NCI-H2171 (cell line): ENCODE data around the gene ATP6V0A4.
"Not testable (repeated sequence)": the region's sequence is repeated elsewhere in the genome, so short reads cannot be mapped to it uniquely, and the experiment has no call there.

Experiments used
- DNase-seq: peaks from one replicate; lab custom pipeline; 2025; lab: John Stamatoyannopoulos, UW

The ATP6V0A4 gene

DNA sequence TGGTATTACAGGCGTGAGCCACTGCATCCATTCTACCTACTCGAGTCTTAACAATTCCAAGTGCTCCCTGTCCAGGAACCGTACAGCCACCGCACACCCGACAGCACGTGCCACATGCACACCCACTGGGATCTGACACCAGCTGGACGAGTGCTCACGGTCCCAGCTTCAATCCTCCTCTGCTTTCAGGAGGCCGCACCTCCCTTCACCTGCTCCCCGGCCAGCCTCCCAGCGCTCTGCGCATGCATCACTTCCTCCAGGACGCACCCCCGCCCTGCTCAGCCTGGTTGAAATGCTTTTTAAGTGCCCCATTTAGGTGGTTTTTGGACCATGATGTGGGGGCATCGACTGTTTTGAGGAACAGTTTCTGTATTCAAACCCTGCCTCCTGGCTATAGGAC lies 47.5 kb downstream of the ATP6V0A4 start:
- no peak for DNase-seq

DNA sequence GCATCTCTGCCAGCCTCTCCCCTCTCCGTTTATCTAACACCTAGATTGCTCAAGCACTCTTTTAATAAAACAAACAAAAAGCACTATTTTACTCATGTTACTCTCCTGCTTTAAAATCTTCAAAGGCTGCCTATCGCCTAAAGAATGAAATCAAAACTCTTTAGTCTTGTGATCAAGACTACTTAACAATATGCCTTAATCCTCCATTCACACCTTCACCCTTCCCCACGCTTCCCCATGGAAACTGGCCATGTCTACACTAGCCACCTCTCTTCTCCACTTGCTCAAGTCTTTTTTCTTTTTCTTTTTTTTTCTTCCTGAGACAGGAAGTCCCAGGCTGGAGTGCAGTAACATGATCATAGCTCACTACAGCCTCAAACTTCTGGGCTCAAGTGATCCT lies 48.0 kb downstream of the ATP6V0A4 start:
- DNase-seq = no peak

DNA sequence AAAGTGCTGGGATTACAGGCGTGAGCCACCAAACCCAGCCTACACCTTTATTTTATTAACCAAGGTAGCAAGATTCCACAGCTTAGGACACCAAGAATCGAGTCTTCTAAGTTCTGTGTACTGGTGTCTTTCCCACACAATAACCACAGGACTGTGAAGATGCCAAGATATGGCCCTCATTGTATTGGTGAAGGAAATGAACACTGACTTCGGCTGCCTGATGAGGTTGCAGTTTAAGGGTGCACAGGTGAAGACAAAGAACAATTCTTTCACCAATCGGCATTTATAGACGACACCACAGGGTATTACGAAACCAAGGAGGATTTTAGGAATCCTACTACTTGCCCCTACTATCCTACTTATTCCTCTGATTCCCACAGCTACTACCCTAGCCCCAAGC lies 49.3 kb downstream of the ATP6V0A4 start:
- DNase-seq = no peak

DNA sequence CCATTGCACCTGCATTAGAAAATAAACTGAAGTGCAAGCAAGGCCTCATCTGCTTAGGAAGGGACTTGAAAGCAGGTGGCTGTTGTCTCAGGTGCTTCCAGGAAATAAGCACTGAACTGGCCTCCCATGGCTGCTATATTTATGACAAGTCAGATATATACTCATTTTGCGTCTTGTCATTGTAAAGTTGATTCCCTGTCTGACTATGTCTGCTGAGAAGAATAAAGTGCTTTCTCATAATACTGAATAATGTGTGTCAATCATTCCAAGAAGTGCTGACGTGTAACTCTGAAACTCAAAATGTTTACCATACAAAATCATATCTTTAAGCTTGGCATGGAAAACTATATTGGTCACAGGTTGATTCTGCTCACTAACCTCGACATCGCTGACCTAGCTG lies 51.9 kb downstream of the ATP6V0A4 start:
- DNase-seq = no peak

DNA sequence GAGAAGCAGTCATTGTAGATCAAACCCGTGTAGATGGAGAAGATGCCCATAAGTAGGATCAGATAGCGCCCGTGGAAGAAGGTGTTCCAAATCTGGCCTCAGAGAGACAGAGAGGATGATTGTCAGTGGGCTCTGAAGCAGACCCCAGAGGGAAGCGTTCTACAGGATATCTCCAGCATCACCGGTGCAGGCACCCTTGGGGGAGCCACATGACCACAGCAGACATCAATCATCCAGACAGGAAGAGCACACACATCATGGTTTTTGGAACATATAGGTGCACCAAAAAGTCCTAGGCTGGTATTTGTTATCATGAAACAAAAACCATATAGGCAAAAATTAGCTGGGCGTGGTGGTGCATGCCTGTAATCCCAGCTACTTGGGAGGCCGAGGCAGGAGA lies 52.8 kb downstream of the ATP6V0A4 start:
- DNase-seq = no peak

DNA sequence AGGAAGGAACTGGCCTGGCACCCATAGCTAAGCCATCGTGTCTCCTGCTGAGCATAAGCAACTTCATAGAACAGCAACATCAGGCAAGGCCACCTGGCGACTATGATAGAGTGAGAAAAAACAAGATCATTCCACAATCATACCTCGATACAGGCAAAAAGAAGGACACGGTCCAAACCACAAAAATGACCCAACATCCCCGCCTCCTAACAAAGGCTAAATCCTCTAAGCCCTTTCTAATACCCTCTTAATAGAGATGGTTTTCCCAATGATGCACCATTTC lies 56.6 kb downstream of the ATP6V0A4 start:
- DNase-seq = no peak

DNA sequence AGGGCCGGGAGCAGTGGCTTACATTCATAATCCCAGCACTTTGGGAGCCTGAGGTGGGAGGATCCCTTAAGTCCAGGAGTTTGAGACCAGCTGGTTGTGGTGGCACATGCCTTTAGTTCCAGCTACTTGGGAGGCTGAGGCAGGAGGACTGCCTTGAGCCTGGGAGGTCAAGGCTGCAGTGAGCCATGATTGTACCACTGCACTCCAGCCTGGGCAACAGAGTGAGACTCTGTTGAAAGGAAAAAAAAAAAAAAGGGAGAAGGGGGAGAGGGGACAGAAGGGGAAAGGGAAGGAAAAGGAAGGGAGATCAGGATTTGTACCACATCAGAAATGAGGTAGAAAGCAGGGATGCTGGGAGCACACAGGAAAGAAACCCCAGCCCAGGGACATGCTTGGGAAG lies 58.1 kb downstream of the ATP6V0A4 start:
- DNase-seq = no peak

DNA sequence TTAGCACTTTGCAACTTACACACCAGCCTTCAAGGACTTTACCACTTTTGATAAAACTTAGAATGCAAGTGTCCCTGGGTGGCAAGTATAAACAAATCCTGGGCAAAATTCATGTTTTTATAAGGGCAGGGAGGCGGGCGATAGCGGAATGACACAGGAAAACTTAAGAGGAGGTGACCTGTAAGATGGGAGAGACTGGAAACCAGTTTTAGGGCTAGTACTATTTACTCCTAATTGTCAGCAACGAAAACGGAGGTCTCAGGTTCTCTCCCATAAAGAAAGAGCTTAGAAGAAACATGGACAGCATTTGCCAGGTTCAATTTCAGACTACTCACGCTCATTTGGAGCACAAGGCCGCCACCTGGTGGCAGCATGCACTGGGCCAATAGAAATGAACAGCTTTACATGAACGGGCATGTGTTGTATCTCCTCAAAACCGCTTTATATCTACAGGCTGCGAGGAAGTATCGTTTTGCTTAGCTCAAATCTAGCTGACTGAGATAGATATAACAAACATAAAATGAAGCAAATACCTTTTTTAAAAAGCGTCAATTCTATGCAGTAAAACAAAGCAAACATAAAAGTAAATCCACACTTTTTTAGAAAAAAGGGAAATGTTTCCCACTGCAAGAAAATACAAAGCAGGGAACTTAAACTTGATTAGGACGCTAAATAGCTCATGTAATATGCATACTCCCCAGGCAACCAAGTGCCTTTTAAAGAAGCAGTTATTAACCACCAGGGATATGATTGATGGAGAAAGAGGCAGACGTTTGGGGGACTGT lies 59.3 kb downstream of the ATP6V0A4 start:
- DNase-seq = peak; percentile 49

DNA sequence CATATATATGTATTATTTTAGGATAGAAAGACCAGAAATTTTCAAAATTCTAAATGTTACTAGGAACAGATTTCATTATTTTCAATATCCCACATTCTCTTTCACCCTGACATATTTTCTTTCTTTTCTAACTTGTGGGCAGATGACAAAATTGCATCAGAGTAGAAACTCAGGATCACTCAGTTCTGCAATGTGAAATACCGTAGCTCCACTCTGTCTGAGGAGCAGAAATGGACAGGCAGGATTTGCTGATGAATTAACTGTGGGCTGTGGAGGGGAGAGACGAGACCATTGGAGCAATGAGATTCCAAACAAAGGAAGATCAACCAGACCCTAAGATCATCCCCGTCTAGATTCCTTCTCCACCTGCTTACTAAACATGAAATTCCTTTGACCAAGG lies 59.9 kb downstream of the ATP6V0A4 start:
- no peak for DNase-seq

DNA sequence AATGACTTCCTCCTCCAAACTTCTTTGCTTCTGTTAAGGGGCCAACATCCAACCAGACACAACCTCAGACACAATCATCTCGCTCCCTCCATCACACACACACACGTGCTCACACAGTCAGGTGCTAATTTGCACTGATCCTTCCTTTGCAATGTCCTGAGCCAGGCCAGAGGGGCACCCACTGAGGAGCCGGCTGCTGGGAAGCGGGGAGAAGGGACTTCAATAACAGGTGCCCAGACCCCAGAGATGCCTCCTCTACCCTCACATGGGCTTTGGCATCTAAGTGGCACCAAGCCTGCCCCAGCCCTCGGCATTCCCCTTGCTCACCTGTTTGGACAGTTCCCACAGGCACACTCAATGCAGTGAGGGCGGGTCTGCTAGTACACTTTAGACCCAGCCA lies 62.6 kb downstream of the ATP6V0A4 start:
- no peak for DNase-seq

DNA sequence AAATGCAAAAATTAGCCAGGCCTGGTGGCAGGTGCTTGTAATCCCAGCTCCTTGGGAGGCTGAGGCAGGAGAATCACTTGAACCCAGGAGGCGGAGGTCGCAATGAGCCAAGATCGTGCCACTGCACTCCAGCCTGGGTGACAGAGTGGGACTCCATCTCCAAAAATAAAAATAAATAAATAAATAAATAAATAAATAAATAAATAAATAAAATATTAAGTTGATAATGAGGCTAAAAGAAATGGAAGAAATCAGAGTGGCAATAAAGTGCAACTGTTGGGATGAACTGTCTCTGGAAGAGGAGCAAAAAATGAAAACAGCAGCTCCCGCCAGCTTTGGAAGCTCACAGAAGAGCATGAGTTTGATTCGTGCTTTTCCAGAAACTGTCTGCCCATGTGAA lies 66.3 kb downstream of the ATP6V0A4 start:
- not testable (repeated sequence) for DNase-seq

DNA sequence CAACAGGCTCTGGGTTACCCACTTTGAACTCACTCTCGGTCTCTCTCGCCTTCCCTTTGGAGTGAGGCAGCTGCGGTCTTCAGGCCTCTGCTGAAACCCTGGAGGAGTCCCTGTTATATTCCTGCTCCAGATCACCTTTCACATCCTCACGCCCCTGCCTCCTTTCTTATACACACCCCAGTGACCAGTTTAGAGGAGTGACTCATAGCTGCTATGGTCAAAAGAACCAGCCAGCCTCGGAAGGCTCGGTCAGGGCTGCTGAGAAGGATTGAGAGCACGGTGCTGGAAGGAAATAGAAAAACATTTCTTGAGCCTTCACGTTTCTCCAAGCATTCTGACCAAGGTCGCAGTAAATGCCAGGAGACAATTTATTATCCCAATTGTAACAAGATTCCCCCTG lies 68.6 kb downstream of the ATP6V0A4 start:
- no peak for DNase-seq

DNA sequence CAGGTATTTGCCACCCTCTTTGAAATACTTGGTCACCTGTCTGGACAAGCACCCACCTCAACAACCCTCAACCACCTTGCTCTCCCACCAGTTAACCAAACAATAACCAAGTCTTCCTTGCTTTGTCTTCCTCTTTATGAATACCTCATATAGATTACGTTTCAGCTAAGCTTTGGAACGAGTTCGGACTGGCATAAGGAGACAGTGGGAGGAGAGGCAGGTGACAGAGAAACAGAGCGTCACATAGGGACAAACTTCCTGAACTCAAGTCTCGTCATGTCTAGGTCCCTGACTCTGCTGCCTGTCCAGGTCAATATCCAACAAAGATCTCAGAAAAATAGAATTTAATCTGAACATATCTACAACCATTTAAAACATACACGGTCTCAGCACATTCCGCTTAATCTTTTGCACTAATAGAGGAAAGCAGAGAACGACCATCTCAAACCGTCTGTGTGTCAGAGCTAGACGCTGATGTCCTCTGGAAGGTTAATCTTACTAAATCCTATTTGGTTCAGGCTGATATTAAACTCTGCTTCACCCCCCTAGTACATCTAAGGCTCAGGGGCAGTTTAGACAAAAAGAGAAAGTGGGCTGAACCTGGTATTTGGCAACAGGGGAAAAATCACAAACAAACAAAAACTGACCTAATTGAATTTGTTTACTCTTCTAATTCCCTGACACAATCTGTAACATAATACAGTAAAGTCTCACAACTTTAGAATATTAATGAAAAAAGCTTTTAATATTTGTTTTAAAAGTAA lies 70.5 kb downstream of the ATP6V0A4 start:
- DNase-seq = no peak

DNA sequence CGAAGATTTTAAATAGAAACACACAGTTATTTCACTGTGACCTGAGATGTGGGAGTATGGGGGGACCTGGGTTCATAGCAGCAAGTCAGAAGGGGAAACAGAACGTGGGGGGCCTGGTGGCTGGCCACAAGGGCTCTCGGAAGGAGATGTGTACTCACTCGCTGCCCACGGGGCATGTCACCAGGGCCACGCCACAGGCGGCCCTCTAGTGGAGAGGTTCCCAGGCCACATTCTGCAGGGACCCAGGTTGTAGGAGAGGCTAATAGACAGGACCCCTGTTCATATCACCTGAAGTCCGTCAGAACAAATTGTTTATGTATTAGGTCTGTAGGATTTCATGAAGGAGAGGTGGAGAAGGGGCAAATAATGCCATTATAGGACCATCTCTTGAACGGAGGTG lies 71.7 kb downstream of the ATP6V0A4 start:
- no peak for DNase-seq

DNA sequence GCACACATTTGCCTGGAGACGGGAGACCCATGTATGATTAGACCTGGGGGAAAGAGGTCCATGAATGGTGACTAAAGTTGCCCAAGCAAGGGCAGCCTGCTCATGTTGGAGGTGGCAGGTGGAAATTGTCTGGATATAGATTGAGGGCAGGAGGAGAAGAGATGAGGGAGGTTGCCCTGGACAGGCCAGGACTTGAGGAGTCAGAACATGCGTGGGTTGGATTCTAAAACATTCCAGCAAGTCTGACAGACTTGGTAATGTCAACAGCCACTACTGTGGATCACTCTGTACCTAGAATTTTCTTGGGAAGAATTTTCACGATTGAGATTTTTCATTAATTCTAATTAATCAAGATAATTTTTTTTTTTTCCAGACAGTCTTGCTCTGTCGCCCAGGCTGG lies 77.7 kb downstream of the ATP6V0A4 start:
- no peak for DNase-seq

DNA sequence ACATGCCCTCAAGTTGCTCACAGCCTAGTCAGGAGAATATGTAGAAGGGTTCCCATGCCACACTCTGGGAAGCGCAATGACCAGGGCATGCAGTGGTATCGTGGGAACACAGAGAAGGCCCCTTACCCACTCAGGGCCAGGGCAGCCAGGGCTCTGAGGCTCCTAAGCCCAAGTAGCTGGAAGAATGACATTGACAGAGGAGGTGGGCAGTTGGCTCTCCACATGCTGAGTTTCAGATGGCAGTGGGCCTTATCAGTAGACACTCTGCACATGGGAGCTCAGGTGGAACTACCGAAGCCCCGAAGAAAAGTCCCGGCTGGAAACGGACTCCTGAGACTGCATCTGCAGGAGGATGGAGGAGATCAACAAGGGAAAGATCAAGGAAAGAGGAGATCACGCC lies 81.1 kb downstream of the ATP6V0A4 start:
- DNase-seq = no peak

DNA sequence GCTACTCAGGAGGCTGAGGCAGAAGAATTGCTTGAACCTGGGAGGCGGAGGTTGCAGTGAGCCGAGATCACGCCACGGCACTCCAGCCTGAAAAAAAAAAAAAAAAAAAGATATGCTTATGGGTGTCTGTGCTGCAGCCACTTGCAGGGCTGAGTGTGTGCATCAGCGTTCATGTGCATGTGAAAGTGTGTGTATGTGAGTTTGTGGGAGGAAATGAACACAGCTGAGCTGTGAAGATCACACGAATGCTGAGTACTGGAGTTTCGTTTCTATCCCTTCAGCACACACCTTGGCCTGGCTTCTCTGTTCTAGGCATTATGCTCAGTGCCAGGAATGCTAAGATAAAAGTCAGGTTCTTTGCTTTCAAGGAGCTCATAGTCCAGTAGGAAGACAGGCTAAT lies 84.8 kb downstream of the ATP6V0A4 start:
- DNase-seq = no peak

DNA sequence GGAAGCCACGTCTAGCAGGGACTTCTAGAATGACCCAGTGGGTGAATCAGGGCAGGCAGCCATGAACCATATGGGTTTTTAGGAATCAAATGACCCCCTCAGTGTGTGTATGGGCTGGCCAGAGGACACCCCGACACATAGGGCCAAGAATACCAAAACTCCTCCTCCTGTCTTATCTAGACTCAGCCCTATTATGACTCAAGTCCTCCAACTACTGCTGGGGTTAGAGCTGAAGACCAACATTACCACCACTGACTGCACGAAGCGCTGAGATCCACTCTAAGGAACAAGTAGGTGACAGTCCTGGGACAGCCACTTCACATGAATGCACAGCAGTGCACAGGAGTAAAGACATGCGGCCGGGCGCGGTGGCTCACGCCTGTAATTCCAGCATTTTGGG lies 85.3 kb downstream of the ATP6V0A4 start:
- DNase-seq = no peak

DNA sequence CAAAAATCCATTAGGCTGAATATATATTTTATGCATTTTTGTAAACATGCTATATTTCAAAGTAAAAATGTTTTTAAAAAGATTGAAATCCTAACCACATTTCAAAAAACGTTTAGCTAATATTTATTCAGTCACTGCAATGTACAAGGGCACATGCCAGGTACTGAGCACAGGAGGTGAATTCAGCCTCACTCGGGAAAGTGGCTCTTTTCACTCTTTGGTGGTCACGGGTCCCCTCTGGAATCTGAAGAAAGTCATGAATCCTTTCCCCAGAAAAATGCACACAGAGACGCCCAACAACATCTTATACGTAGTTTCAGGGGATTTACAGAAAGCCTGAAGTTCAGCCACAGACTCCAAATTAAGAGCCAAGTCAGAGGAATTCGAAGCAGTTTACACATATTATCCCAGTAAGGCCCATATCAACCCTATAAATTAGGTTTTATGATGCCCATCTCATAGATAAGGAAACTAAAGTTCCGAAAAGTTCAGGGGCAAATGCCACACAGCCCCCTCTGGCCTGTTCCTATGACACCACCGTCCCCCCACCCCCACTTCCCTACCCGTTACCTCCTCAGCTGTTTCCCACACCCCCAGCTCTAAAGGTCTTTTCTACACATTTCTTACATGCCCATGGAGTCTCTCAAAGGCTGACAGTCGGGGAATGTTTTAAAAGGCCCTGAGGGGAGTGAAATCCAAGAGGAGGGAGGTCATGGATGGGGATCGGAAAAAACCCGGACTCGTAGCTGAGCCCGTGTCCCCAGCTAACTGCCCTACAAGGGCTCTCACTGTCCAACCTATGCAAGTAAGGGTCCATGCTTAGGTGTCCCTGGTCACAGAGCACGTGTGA lies 87.2 kb downstream of the ATP6V0A4 start:
- no peak for DNase-seq

DNA sequence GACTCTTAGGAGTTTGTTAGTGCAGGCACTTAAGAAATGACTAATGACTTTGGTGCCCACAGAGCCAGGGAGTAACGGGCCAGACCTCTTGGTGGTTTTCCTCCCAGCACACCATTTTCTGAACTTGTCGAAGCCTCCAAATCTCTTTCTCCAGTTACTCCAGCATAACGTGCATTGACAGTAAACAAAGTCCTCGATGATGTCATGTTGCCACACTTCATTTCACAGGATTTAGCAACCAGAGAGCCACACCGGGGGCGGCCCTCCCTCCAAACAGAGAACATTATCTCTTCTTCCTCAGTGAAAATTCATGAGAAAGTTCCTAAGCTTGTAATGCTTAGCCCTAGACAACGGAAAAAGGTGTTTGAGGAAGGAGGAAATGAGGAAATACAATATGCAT lies 92.8 kb downstream of the ATP6V0A4 start:
- DNase-seq = no peak

DNA sequence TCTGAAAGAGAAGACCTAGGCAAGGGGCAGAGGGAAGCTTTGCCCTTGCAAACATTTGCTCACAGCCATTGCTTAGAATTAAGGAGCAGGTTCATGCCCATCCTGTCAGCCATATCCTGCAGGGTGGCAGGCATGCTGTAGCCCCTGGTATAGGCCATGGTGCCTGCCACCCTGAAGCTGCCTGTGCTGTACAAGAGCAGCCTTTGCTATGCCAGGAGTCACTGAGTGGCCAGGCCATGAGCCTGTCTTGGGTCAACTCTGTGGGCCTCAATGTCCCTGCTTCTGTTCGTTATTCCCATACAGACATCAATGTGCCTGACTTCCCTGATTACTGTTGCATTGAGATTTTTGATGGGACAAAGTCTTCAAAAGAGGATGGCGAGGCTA lies 96.5 kb downstream of the ATP6V0A4 start:
- DNase-seq = no peak

DNA sequence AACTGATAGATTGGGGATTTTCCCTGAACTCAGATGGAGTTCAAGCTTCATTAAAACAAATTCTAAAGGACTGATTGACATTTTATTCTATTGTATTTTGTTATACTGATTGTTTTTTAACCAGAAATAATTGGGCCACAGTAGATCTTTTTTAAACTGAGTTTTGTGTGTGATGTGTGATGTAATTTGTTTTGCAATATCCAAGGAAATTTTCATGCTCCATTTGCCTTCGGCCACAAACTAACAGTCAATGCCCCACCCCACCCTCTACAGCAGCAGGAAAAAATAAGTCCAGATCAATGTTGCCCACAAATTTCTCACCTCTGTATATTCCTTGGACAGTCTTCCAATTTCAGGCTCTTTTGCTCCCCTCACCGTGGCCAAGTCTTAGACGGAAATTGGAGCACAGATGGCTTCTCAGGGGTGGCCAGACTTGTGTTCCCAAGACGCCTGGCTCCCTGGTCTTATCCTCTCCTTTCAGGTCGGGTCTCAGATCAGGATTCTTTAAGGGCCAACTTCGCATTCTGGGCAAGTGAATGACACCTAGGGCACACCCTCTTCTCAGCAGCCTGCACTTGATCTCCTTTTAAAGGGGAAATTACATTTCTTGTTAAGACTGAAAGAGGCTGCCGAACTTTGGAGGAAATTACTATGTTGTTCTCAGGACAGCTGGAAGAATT lies 97.0 kb downstream of the ATP6V0A4 start, which contains the start of gene SVOPL:
TSS of gene SVOPL (minus strand) at position 506 of the 680 bp plus-strand sequence. CDS start 22,317 bp downstream, outside the sequence.
- DNase-seq = no peak
